ENCODE results near the gene HOXB2.

- TF ChIP-seq CTCF (conservative IDR thresholded peaks at IDR 0.05) (no peak), EZH2 (IDR thresholded peaks at IDR 0.05; ENCODE audit: low read depth) (no peak)
These were observed 44.2 kb downstream of the HOXB2 start for GRCh38 chr17:48500435-48501426.
